Dedifferentiated amniotic fluid mesenchymal stem cell (primary cell): Measurements from ENCODE around the gene RALGAPA2.

Source experiments
- DNase-seq: peaks from one replicate; pipeline ENCODE4 v3.0.0-alpha.2; 2016; ENCODE audit errors: extremely low spot score

Gene RALGAPA2

GRCh38 chr20:20712474-20713243 lies at the start of gene RALGAPA2:
Gene RALGAPA2, minus strand, starts transcription at chr20:20712644. Its CDS starts 164 bp downstream, at chr20:20712480.
- peak; percentile 98 for DNase-seq

GRCh38 chr20:20761301-20761700 lies 48.9 kb upstream of the RALGAPA2 start:
- no peak for DNase-seq

DNA sequence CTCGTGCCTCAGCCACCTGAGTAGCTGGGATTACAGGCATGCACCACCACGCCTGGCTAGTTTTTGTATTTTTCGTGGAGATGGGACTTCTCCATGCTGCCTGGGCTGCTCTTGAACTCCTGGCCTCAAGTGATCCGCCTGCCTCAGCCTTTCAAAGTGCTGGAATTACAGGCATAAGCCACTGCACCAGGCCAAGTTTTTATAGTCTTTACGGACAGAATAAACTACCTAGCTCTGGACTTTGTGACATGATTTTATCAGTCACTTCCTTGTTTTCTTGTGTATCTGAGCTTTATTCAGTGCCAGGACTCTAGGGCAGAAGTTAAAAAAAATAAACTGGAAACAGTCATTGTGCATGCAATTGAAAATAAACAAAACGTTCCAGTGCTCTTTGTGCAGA lies 46.7 kb upstream of the RALGAPA2 start:
- no peak for DNase-seq

GRCh38 chr20:20755674-20756319 lies 43.4 kb upstream of the RALGAPA2 start:
- no peak for DNase-seq

GRCh38 chr20:20755231-20755630 lies 42.8 kb upstream of the RALGAPA2 start:
- no peak for DNase-seq

GRCh38 chr20:20754714-20755113 lies 42.3 kb upstream of the RALGAPA2 start:
- DNase-seq, result no peak

GRCh38 chr20:20752712-20753111 lies 40.3 kb upstream of the RALGAPA2 start:
- DNase-seq, result no peak

- DNase-seq, result no peak
Observed at GRCh38 chr20:20747298-20747697, 34.9 kb upstream of the RALGAPA2 start.

DNA sequence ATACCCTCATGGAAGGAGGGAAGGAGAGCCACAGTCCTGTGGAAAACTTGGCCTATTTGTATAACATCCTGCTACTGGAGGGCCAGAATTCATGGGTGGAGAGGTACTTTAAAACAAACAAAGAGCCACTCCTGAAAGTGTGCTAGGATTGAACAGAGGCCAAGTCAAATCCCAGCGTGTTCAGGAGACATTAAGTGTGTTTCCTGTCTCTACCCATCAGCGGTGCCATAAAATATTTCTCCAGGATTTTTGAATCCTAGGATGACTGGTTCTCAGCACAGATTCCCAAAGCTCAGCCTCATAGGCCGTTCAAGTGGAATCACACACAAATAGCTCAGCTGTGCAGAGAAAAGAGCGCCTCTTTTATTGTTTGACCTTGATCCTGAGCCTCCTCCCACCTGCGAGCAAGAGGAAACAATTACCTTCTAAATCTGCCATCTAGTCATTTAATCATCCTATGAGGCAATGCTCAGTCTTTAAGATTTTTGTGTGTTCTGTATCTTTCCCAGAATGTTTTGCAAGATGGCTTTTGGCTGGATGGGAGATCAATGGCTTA lies 31.8 kb upstream of the RALGAPA2 start:
- DNase-seq, result no peak

DNA sequence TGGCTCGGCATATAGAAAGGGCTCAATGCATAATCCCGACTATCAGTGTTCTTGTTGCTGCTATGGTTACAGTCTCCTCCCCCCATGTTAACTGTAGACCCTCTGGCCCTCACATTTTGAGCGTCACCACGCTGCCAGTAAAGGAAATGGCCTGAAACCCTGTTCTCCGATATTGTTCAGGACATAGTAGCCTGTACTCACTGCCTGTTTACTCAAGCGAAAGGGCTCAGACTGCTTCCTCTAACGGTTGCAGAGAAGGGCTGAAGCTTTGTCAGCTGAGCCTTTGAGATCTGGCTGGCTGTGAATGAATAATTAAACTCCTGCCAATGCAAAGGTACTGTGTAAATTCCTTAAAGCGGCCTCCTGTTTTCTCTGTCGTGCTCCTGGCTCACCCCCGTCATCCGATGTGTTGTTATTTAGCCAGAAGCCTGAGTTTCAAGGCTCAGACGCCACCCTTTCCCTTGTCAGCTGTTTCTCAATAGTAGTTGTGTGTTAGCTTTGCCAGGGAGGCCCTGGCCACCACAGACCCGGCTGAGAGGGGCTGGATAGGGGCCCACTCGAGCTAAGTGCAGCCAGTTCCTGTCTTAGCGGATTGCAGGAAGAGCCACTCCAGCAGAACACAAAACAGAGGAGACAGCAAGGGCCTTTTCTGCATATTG lies 31.2 kb upstream of the RALGAPA2 start:
- no peak for DNase-seq

DNA sequence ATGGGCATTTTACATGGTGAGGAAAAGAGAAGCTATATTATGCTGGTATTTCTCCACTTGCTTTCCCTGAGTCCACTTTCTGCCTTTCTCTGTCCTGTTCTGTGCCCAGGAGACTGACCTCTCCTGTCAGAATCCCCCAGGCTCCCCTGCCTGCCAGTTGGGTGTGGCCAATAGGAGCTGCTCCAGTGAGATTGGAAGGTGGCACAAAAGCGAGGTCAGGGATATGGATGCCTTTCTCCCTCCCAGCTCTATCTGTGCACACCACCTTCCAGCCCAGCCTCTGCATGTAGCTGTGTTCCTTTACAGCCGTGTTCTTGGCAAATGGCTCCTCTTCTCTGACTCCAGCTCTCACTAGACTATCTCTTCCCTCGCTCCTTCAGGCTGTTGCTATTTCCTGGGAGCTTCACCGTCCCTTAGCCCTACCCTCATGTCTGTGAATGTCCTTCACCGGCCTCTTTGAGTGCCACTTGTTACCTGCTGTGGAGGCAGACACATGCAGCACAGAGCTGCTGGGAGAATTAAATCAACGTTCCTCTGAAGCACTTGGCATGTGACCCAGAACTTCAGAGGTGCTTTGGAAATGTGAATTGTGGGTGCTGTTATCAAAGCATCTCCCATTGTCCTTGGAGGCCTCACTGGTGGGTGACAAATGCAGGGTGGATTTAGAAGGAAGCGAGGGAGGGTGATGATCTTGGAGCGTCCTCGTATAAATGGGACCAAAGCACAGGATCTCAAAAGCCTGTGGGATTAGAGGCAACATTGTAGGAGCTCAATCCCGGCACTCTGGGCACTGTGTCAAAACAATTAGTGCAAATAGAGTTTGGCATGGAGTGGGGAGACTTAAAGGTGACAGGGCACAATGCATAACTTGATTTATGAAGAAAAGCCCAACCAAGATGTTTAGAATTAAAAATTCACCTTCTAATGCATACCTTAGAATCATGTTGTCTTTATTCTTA lies 28.9 kb upstream of the RALGAPA2 start:
- no peak for DNase-seq

DNA sequence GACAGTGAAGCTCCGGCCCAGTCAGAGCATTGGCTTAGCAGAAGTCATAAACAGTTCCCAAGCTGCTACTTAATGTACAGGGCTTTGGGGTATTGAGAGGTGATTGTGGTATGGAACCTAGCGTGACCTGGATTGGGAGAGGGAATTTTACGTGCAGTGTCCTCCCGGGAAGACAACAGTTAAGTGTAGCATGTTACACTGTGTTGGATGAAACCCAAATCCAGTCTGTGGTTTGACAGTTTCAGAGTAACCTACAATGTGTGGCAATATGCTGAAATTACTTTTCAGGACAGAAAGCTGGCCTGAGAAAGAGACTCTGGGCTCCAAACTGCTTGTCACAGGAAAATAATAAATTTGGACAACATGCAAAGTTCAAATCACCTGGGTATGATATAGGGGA lies 28.1 kb upstream of the RALGAPA2 start:
- DNase-seq, result no peak

DNA sequence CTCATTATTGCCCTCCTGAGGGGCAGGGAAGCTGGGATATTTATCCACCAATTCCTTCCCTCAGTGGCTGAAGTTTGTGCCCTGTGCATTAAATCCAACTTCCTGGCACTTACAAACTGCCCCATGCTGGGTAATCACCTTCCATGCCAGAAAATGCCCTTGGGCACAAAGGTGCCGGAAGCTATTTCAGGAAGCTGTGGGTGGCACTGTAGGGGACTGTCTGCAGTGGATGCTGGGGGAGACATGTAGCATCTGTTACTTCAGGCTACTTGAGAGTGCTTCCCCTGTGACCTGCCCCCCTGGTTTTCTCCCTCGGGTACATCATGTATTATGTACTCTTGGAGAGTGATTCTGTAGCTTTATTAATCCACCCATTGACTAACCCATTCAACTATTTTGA lies 24.7 kb upstream of the RALGAPA2 start:
- DNase-seq, result no peak

DNA sequence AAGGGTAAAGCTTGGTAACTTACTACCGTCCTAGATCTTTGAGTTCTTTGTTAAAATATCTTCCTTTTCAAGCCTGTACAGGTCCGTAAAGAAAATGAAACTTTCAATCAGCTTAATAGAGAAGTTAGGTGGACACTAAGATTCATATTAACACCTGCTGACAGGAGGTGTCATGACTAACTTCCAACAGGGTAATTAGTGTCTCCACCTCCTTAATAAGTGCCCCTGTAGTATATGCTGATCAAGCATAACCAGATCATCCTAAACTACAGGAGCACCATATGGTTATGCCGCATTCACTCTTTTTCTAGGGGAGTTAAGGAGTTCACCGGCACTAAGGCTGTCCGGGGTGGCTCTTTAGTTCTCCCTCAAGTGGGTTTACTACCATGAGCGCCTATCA lies 23.9 kb upstream of the RALGAPA2 start:
- no peak for DNase-seq

- no peak for DNase-seq
Observed at GRCh38 chr20:20734475-20734948, 22.1 kb upstream of the RALGAPA2 start.

DNA sequence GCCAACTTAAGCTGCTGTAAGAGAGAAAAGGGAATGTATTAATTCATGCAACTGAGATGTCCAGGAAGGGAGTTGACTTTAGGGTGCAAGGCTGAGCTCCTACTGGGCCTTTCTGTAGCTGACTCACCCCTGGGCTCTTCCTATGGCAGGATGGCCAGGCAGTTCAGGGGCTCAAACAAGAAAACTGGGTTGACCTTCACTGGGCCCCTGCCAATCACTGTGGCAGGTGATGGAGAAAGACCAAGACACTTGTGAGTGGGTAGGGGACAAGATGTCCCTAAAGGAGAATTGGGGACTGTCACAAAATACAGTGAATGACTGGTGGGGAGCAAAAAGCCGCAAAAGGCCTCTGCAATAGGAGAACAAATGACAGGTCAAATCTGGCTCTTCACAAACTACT lies 21.5 kb upstream of the RALGAPA2 start:
- no peak for DNase-seq

GRCh38 chr20:20732641-20733040 lies 20.2 kb upstream of the RALGAPA2 start:
- no peak for DNase-seq

- no peak for DNase-seq
Observed at GRCh38 chr20:20731945-20732296, 19.5 kb upstream of the RALGAPA2 start.

DNA sequence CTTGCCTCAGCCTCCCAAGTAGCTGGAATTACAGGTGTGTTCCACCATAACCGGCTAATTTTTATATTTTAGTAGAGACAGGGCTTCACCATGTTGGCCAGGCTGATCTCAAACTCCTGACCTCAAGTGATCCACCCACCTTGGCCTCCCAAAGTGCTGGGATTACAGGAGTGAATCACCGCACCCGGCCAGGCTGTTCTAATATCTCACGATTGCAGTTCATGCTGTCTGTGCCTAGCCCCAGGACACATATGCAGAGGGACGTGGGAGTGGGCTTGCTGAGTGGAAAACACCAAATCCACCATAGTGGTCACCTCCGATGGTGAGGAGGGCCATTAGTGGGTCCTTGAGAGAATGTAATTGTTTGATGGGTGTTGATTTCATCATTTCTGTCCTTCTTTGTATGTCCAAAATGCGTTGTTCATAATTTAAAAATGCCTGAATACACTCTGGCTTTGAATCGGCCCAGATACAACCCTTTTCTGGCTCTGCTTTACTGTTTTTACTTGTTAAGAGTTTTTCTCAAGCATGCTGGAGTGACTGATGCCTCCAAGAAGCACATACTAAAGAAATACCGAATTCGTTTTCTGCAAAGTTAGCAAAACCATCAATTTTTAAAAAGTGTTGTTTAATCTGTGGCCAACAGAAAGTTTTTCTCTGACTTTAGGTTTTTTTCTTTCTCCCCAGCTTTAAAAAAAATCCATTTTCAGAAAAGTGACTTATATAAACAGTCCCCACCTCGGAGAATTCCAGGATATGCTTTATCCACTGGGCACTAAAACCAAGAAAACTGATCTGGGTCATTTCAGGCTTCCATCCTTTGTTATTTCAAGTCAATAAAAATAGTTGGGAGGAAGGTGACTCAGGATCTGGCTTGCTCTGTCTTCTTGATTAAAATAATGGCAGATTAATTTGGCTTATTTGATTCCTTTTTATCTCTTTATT lies 18.8 kb upstream of the RALGAPA2 start:
- DNase-seq, result no peak

DNA sequence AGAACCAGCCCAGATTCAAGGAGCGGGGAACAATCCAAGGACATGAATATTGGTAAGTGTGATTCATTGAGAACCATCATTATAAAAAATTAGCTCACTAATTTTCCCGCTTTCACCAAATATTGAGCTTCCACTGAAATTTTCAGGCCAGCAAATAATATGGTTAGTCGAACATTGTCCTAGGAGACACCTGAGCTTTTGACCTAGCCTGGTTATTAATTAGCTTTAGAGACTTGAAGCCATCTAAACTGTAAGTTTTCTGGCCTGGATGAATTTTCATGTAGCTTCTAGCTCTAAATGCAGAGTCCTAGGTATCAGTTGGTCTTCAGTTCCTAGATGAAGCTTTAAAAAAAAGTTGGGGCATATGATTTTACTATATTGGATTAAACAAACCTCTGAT lies 17.1 kb upstream of the RALGAPA2 start:
- no peak for DNase-seq
